ENCODE results near the gene ADAM10.

ADAM10 gene

GRCh38 chr15:58710701-58711100 is 38.8 kb downstream of the ADAM10 start:
- Histone ChIP-seq H3K9ac (ENCODE audit: insufficient read length, low read depth) (no peak overlapping the region), H3K4me1 (ENCODE audit: insufficient read depth, insufficient read length) (no peaks in the 10 kb centered on the region), H3K36me3 (ENCODE audit: insufficient read depth, insufficient read length, low read length) (peaks cover 24% of the 10 kb centered on the region), H3K27me3 (ENCODE audit: insufficient read depth, insufficient read length) (no peaks in the 10 kb centered on the region), H3K4me3 (ENCODE audit: insufficient read length, low read depth) (no peak overlapping the region), H3K9me3 (ENCODE audit: insufficient read depth, low read length) (no peaks in the 10 kb centered on the region)
- DNase-seq (ENCODE audit: low read depth, low spot score), result no peak
- no peak for TF ChIP-seq ZNF274 (IDR thresholded peaks at IDR 0.05; ENCODE audit: low read depth, low read length)
- TF ChIP-seq SUZ12 (IDR thresholded peaks at IDR 0.05; ENCODE audit: extremely low read depth, insufficient read depth, insufficient read length), result no peak
- TF ChIP-seq YY1 (IDR thresholded peaks at IDR 0.05; ENCODE audit: insufficient read depth, insufficient read length), result no peak

- Histone ChIP-seq H3K9ac (ENCODE audit: insufficient read length, low read depth) (no peak overlapping the region), H3K9me3 (ENCODE audit: insufficient read depth, low read length) (peaks cover 3% of the 10 kb centered on the region; the same call in 1 of the 2 replicates), H3K27me3 (ENCODE audit: insufficient read depth, insufficient read length) (no peaks in the 10 kb centered on the region), H3K4me3 (ENCODE audit: insufficient read length, low read depth) (no peak overlapping the region), H3K4me1 (ENCODE audit: insufficient read depth, insufficient read length) (no peaks in the 10 kb centered on the region), H3K36me3 (ENCODE audit: insufficient read depth, insufficient read length, low read length) (peaks cover 16% of the 10 kb centered on the region)
- DNase-seq (ENCODE audit: low read depth, low spot score), result no peak
- TF ChIP-seq SUZ12 (IDR thresholded peaks at IDR 0.05; ENCODE audit: extremely low read depth, insufficient read depth, insufficient read length) (no peak), YY1 (IDR thresholded peaks at IDR 0.05; ENCODE audit: insufficient read depth, insufficient read length) (no peak), ZNF274 (IDR thresholded peaks at IDR 0.05; ENCODE audit: low read depth, low read length) (no peak)
Measured at GRCh38 chr15:58707397-58707796, 42.1 kb downstream of the ADAM10 start.

GRCh38 chr15:58705105-58705504 is 44.4 kb downstream of the ADAM10 start:
- H3K36me3 ChIP-seq (ENCODE audit: insufficient read depth, insufficient read length, low read length), result peaks cover 17% of the 10 kb centered on the region
- H3K4me3 ChIP-seq (ENCODE audit: insufficient read length, low read depth), result no peak overlapping the region
- TF ChIP-seq ZNF274 (IDR thresholded peaks at IDR 0.05; ENCODE audit: low read depth, low read length) (no peak), YY1 (IDR thresholded peaks at IDR 0.05; ENCODE audit: insufficient read depth, insufficient read length) (no peak), SUZ12 (IDR thresholded peaks at IDR 0.05; ENCODE audit: extremely low read depth, insufficient read depth, insufficient read length) (no peak)
- H3K27me3 ChIP-seq (ENCODE audit: insufficient read depth, insufficient read length), result no peaks in the 10 kb centered on the region
- peaks cover 7% of the 10 kb centered on the region for H3K9me3 ChIP-seq (ENCODE audit: insufficient read depth, low read length)
- no peak for DNase-seq (ENCODE audit: low read depth, low spot score)
- H3K9ac ChIP-seq (ENCODE audit: insufficient read length, low read depth), result no peak overlapping the region
- no peaks in the 10 kb centered on the region for H3K4me1 ChIP-seq (ENCODE audit: insufficient read depth, insufficient read length)

- no peak overlapping the region for H3K9ac ChIP-seq (ENCODE audit: insufficient read length, low read depth)
- peaks cover 17% of the 10 kb centered on the region for H3K36me3 ChIP-seq (ENCODE audit: insufficient read depth, insufficient read length, low read length)
- no peaks in the 10 kb centered on the region for H3K4me1 ChIP-seq (ENCODE audit: insufficient read depth, insufficient read length)
- TF ChIP-seq SUZ12 (IDR thresholded peaks at IDR 0.05; ENCODE audit: extremely low read depth, insufficient read depth, insufficient read length), result no peak
- TF ChIP-seq YY1 (IDR thresholded peaks at IDR 0.05; ENCODE audit: insufficient read depth, insufficient read length), result no peak
- no peak for DNase-seq (ENCODE audit: low read depth, low spot score)
- no peak overlapping the region for H3K4me3 ChIP-seq (ENCODE audit: insufficient read length, low read depth)
- H3K27me3 ChIP-seq (ENCODE audit: insufficient read depth, insufficient read length), result no peaks in the 10 kb centered on the region
- peaks cover 14% of the 10 kb centered on the region for H3K9me3 ChIP-seq (ENCODE audit: insufficient read depth, low read length)
Measured at GRCh38 chr15:58704155-58704865, 45.2 kb downstream of the ADAM10 start.

- peaks cover 21% of the 10 kb centered on the region for H3K9me3 ChIP-seq (ENCODE audit: insufficient read depth, low read length)
- H3K27me3 ChIP-seq (ENCODE audit: insufficient read depth, insufficient read length), result no peaks in the 10 kb centered on the region
- H3K9ac ChIP-seq (ENCODE audit: insufficient read length, low read depth), result no peak overlapping the region
- TF ChIP-seq ZNF274 (IDR thresholded peaks at IDR 0.05; ENCODE audit: low read depth, low read length), result no peak
- no peak overlapping the region for H3K4me3 ChIP-seq (ENCODE audit: insufficient read length, low read depth)
- H3K36me3 ChIP-seq (ENCODE audit: insufficient read depth, insufficient read length, low read length), result peaks cover 17% of the 10 kb centered on the region
- DNase-seq (ENCODE audit: low read depth, low spot score), result no peak
- no peaks in the 10 kb centered on the region for H3K4me1 ChIP-seq (ENCODE audit: insufficient read depth, insufficient read length)
Measured at GRCh38 chr15:58703610-58704009, 45.9 kb downstream of the ADAM10 start.

GRCh38 chr15:58702233-58702632 is 47.3 kb downstream of the ADAM10 start:
- H3K4me1 ChIP-seq (ENCODE audit: insufficient read depth, insufficient read length), result peaks cover 4% of the 10 kb centered on the region
- H3K4me3 ChIP-seq (ENCODE audit: insufficient read length, low read depth), result no peak overlapping the region
- H3K9ac ChIP-seq (ENCODE audit: insufficient read length, low read depth), result no peak overlapping the region
- TF ChIP-seq ZNF274 (IDR thresholded peaks at IDR 0.05; ENCODE audit: low read depth, low read length) (no peak), SUZ12 (IDR thresholded peaks at IDR 0.05; ENCODE audit: extremely low read depth, insufficient read depth, insufficient read length) (no peak), YY1 (IDR thresholded peaks at IDR 0.05; ENCODE audit: insufficient read depth, insufficient read length) (no peak)
- no peaks in the 10 kb centered on the region for H3K27me3 ChIP-seq (ENCODE audit: insufficient read depth, insufficient read length)
- no peak for DNase-seq (ENCODE audit: low read depth, low spot score)
- H3K36me3 ChIP-seq (ENCODE audit: insufficient read depth, insufficient read length, low read length), result peaks cover 17% of the 10 kb centered on the region
- peaks cover 23% of the 10 kb centered on the region for H3K9me3 ChIP-seq (ENCODE audit: insufficient read depth, low read length)

GRCh38 chr15:58701376-58701775 is 48.1 kb downstream of the ADAM10 start:
- peaks cover 23% of the 10 kb centered on the region for H3K9me3 ChIP-seq (ENCODE audit: insufficient read depth, low read length)
- TF ChIP-seq ZNF274 (IDR thresholded peaks at IDR 0.05; ENCODE audit: low read depth, low read length) (no peak), SUZ12 (IDR thresholded peaks at IDR 0.05; ENCODE audit: extremely low read depth, insufficient read depth, insufficient read length) (no peak), YY1 (IDR thresholded peaks at IDR 0.05; ENCODE audit: insufficient read depth, insufficient read length) (no peak)
- H3K27me3 ChIP-seq (ENCODE audit: insufficient read depth, insufficient read length), result no peaks in the 10 kb centered on the region
- peaks cover 12% of the 10 kb centered on the region for H3K4me1 ChIP-seq (ENCODE audit: insufficient read depth, insufficient read length)
- DNase-seq (ENCODE audit: low read depth, low spot score), result no peak
- no peak overlapping the region for H3K4me3 ChIP-seq (ENCODE audit: insufficient read length, low read depth)
- peaks cover 17% of the 10 kb centered on the region for H3K36me3 ChIP-seq (ENCODE audit: insufficient read depth, insufficient read length, low read length)
- no peak overlapping the region for H3K9ac ChIP-seq (ENCODE audit: insufficient read length, low read depth)

All from NT2/D1 (cell line).